HG03066 (cell line): Measurements from ENCODE around the gene TLNRD1.
A peak's percentile ranks its signal among the peaks of the same experiment; 100 is the strongest.

Experiments
- ATAC-seq: cut with Tn5 transposase; IDR thresholded peaks from one replicate; pipeline ENCODE4 v1.9.1; 2021; ENCODE audit warnings: low read depth; ENCODE audit not compliant: unreplicated experiment

The TLNRD1 gene

GRCh38 chr15:81001152-81002008, 657 bp downstream of the TLNRD1 start:
- peak; percentile 29 for ATAC-seq

GRCh38 chr15:81002009-81002330, 1.2 kb downstream of the TLNRD1 start:
- no peak for ATAC-seq

GRCh38 chr15:81002331-81003096, 1.8 kb downstream of the TLNRD1 start:
- ATAC-seq = no peak

- no peak for ATAC-seq
Measured at GRCh38 chr15:81003097-81003350, 2.3 kb downstream of the TLNRD1 start.

- ATAC-seq = no peak
Measured at GRCh38 chr15:81006124-81006523, 5.4 kb downstream of the TLNRD1 start.

GRCh38 chr15:81007428-81008064, 6.8 kb downstream of the TLNRD1 start:
- no peak for ATAC-seq

GRCh38 chr15:81008312-81008711, 7.6 kb downstream of the TLNRD1 start:
- ATAC-seq = no peak

- ATAC-seq = no peak
Measured at GRCh38 chr15:81010086-81010485, 9.4 kb downstream of the TLNRD1 start.

GRCh38 chr15:81011593-81011992, 10.9 kb downstream of the TLNRD1 start:
- no peak for ATAC-seq

- no peak for ATAC-seq
Measured at GRCh38 chr15:81012588-81012987, 11.9 kb downstream of the TLNRD1 start.

GRCh38 chr15:81013396-81013929, 12.7 kb downstream of the TLNRD1 start:
- ATAC-seq = no peak

- ATAC-seq = no peak
Measured at GRCh38 chr15:81014446-81015093, 13.8 kb downstream of the TLNRD1 start.

- no peak for ATAC-seq
Measured at GRCh38 chr15:81015621-81016488, 15.1 kb downstream of the TLNRD1 start.

- no peak for ATAC-seq
Measured at GRCh38 chr15:81016489-81017068, 15.9 kb downstream of the TLNRD1 start.

- no peak for ATAC-seq
Measured at GRCh38 chr15:81018197-81018596, 17.5 kb downstream of the TLNRD1 start.

GRCh38 chr15:81021321-81021720, 20.6 kb downstream of the TLNRD1 start:
- no peak for ATAC-seq

- peak; percentile 93 for ATAC-seq
Measured at GRCh38 chr15:81023483-81024264, 23.0 kb downstream of the TLNRD1 start.

GRCh38 chr15:81024265-81024872, 23.6 kb downstream of the TLNRD1 start:
- no peak for ATAC-seq
